SU-DHL-6 (cell line): Measurements from ENCODE around the gene TNS3.

ENCODE experiments used
- H2AFZ ChIP-seq: fragments of 200-600 bp; sonication (generic); 2 replicates; pipeline ENCODE4 v1.6.1; 2014; ENCODE audit warnings: low read depth, mild to moderate bottlenecking, moderate library complexity, mixed read lengths, antibody characterized with exemption, low read length; ENCODE audit not compliant: severe bottlenecking
- H3F3A ChIP-seq: fragments of 200-600 bp; shearing (Covaris generic); 2 replicates; pipeline ENCODE4 v1.6.0; 2016; ENCODE audit warnings: antibody characterized with exemption, mild to moderate bottlenecking; ENCODE audit not compliant: insufficient read depth
- H3K27ac ChIP-seq: fragments of 200-600 bp; sonication (generic); 2 replicates; pipeline ENCODE4 v1.5.1; 2016; ENCODE audit warnings: low read depth, mild to moderate bottlenecking, low read length, moderate library complexity, mixed read lengths
- H3K27me3 ChIP-seq: fragments of 200-600 bp; sonication (generic), shearing (Covaris generic); 2 replicates; pipeline ENCODE4 v1.6.0; 2014; ENCODE audit warnings: mild to moderate bottlenecking, low read length
- H3K36me3 ChIP-seq: fragments of 200-600 bp; sonication (generic); 2 replicates; pipeline ENCODE4 v1.6.1; 2014; ENCODE audit warnings: mild to moderate bottlenecking, low read length, mixed read lengths
- H3K4me2 ChIP-seq: fragments of 300-600, 200-600 bp; shearing (Covaris generic), sonication (generic); 2 replicates; pipeline ENCODE4 v1.6.0; 2014; ENCODE audit warnings: low read length, low read depth, mild to moderate bottlenecking; ENCODE audit not compliant: poor library complexity, severe bottlenecking
- H3K4me3 ChIP-seq: fragments of 200-600 bp; sonication (generic); 2 replicates; pipeline ENCODE4 v1.5.1; 2014; ENCODE audit warnings: antibody characterized with exemption, low read length, mild to moderate bottlenecking, mixed read lengths; ENCODE audit not compliant: insufficient read depth, poor library complexity, severe bottlenecking
- H3K79me2 ChIP-seq: fragments of 200-600 bp; sonication (generic); 2 replicates; pipeline ENCODE4 v1.6.1; 2014; ENCODE audit warnings: mild to moderate bottlenecking, low read length, moderate library complexity; ENCODE audit not compliant: insufficient read depth
- H3K9ac ChIP-seq: fragments of 200-600 bp; sonication (generic); 2 replicates; pipeline ENCODE4 v1.7.0; 2014; ENCODE audit warnings: mild to moderate bottlenecking, low read length
- H3K9me2 ChIP-seq: fragments of 200-600 bp; sonication (generic); replicated peaks from 2 replicates; pipeline ENCODE4 v1.6.1; 2014; ENCODE audit warnings: low read length; ENCODE audit not compliant: insufficient read depth
- H3K9me3 ChIP-seq: fragments of 200-600 bp; sonication (generic); 2 replicates; pipeline ENCODE4 v1.6.1; 2014; ENCODE audit warnings: low read length, mixed read lengths; ENCODE audit not compliant: insufficient read depth
- H4K20me1 ChIP-seq: fragments of 200-600 bp; sonication (generic); 2 replicates; pipeline ENCODE4 v1.6.1; 2014; ENCODE audit warnings: low read depth, mild to moderate bottlenecking, antibody characterized with exemption, low read length, moderate library complexity, mixed read lengths
- CTCF ChIP-seq: fragments of 200-600 bp; sonication (generic); IDR thresholded peaks from one replicate; pipeline ENCODE4 v1.5.1; 2017; ENCODE audit warnings: antibody characterized with exemption, mild to moderate bottlenecking, low read length, moderate library complexity; ENCODE audit not compliant: insufficient read depth, poor library complexity, severe bottlenecking
- EZH2phosphoT487 ChIP-seq: fragments of 200-600 bp; sonication (generic), shearing (Covaris generic); conservative IDR thresholded peaks from 2 replicates; pipeline ENCODE4 v1.6.1; 2018; ENCODE audit warnings: mild to moderate bottlenecking, antibody characterized with exemption, low read length, moderate library complexity, mixed read lengths

The TNS3 gene

GRCh38 chr7:47284691-47285635, 296.9 kb downstream of the TNS3 start:
- no peak overlapping the region for H3K4me3 ChIP-seq
- H3K79me2 ChIP-seq = no peaks in the 10 kb centered on the region
- no peaks in the 10 kb centered on the region for H3K9me3 ChIP-seq
- H3F3A ChIP-seq = no peaks in the 10 kb centered on the region
- no peak overlapping the region for H3K4me2 ChIP-seq
- H4K20me1 ChIP-seq = no peaks in the 10 kb centered on the region
- H3K9me2 ChIP-seq = no peaks in the 10 kb centered on the region
- no peak overlapping the region for H2AFZ ChIP-seq
- no peak overlapping the region for H3K27ac ChIP-seq
- H3K36me3 ChIP-seq = 0 out of 2 replicates have a peak, but pooled peaks cover 9% of the 10 kb centered on the region
- H3K9ac ChIP-seq = no peak overlapping the region
- TF ChIP-seq CTCF = no peak
- TF ChIP-seq EZH2phosphoT487 = no peak
- no peaks in the 10 kb centered on the region for H3K27me3 ChIP-seq

DNA sequence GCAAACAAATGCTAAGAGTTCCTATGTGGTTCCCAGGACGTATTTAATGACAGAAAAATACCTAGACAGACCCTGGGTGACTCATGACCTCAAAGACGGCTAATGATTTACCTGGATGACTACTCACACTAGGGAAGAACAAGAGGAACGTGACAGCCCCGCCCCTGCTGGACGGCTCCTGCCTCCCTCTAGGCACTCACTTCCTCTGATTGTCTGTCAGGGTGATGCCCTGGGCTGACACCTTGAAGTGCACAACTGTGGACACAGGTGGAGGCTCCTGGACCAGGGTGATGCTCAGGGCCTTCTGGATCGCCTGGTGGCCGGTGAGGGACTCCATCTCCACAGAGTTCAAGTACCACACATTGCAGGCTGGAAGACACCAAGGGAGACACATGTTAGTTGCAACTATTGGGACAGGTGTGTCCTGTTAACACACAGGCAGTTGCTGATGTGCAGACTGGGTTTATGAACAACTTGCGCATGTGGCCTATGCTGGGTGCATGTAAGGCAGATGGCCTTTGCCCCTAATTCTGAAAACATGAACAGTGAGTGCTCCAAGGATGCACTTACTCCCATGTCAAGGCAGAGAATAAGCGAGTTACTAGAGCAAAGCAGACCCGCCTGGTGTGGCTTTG, 298.3 kb downstream of the TNS3 start:
- Histone ChIP-seq H3K79me2 (no peaks in the 10 kb centered on the region), H3K27ac (no peak overlapping the region), H4K20me1 (no peaks in the 10 kb centered on the region), H3K9me2 (no peaks in the 10 kb centered on the region), H3K27me3 (no peaks in the 10 kb centered on the region), H3F3A (no peaks in the 10 kb centered on the region), H3K4me2 (no peak overlapping the region), H3K9ac (no peak overlapping the region), H3K4me3 (no peak overlapping the region), H3K36me3 (0 out of 2 replicates have a peak, but pooled peaks cover 4% of the 10 kb centered on the region), H3K9me3 (no peaks in the 10 kb centered on the region), H2AFZ (no peak overlapping the region)
- TF ChIP-seq EZH2phosphoT487 (no peak), CTCF (no peak)

- Histone ChIP-seq H3K9ac (no peak overlapping the region), H3K9me2 (no peaks in the 10 kb centered on the region), H2AFZ (no peak overlapping the region), H3F3A (no peaks in the 10 kb centered on the region), H3K27ac (no peak overlapping the region), H3K79me2 (no peaks in the 10 kb centered on the region), H3K4me2 (no peak overlapping the region), H3K27me3 (no peaks in the 10 kb centered on the region), H3K9me3 (no peaks in the 10 kb centered on the region), H4K20me1 (no peaks in the 10 kb centered on the region), H3K36me3 (0 out of 2 replicates have a peak, but pooled peaks cover 4% of the 10 kb centered on the region), H3K4me3 (no peak overlapping the region)
- TF ChIP-seq EZH2phosphoT487 (no peak), CTCF (no peak)
These were observed 299.0 kb downstream of the TNS3 start for GRCh38 chr7:47282790-47283496.
